Activated T-cell treated with anti-CD3 and anti-CD28 coated beads, Interleukin-2, amount 50 U/mL, for 72 hours (primary cell): Measurements from ENCODE around the gene HDX. TPM values are rescaled to one million over a fixed set of nuclear protein-coding genes. Genes with fewer than 3 reads are reported as not detected.
"Not testable (repeated sequence)": the region's sequence is repeated elsewhere in the genome, so short reads cannot be mapped to it uniquely, and the experiment has no call there.

Experiments
- ATAC-seq, 2 donors: fragments of 150-1000 bp; cut with Tn5 transposase; replicated peaks in 1 of 2; 2 replicates each; pipeline ENCODE4 v1.10.0; 2021; ENCODE audit warnings: moderate library complexity in 2 of 2, mild to moderate bottlenecking in 1 of 2
- DNase-seq, 2 donors: peaks; one replicate each; pipeline ENCODE4 v3.0.0; 2021 to 2022; ENCODE audit warnings: mixed read lengths in 1 of 2
- H3K27ac Mint-ChIP-seq: one replicate; pipeline ENCODE4 v1.8.0; 2022; ENCODE audit warnings: mild to moderate bottlenecking, moderate library complexity, mixed read lengths
- H3K27me3 Mint-ChIP-seq: one replicate; pipeline ENCODE4 v1.8.0; 2022; ENCODE audit warnings: low read depth, mixed read lengths
- H3K36me3 Mint-ChIP-seq, 2 donors: one replicate each; pipeline ENCODE4 v1.8.0; 2022; ENCODE audit warnings: mixed read lengths in 2 of 2, mild to moderate bottlenecking in 1 of 2; ENCODE audit not compliant: insufficient read depth in 2 of 2
- H3K4me1 Mint-ChIP-seq: one replicate; pipeline ENCODE4 v1.8.0; 2022; ENCODE audit warnings: low read depth, mixed read lengths
- H3K4me3 Mint-ChIP-seq, 2 donors: one replicate each; pipeline ENCODE4 v1.8.0; 2022; ENCODE audit warnings: mild to moderate bottlenecking in 2 of 2, mixed read lengths in 2 of 2, moderate library complexity in 2 of 2
- H3K9me3 Mint-ChIP-seq, 2 donors: one replicate each; pipeline ENCODE4 v1.8.0; 2022; ENCODE audit warnings: mixed read lengths in 2 of 2
- total RNA-seq, 2 donors: library from RNA; stranded (reverse); gene quantifications; one replicate each; pipeline ENCODE4 v1.2.3, GENCODE V29; 2022

HDX gene, protein sequence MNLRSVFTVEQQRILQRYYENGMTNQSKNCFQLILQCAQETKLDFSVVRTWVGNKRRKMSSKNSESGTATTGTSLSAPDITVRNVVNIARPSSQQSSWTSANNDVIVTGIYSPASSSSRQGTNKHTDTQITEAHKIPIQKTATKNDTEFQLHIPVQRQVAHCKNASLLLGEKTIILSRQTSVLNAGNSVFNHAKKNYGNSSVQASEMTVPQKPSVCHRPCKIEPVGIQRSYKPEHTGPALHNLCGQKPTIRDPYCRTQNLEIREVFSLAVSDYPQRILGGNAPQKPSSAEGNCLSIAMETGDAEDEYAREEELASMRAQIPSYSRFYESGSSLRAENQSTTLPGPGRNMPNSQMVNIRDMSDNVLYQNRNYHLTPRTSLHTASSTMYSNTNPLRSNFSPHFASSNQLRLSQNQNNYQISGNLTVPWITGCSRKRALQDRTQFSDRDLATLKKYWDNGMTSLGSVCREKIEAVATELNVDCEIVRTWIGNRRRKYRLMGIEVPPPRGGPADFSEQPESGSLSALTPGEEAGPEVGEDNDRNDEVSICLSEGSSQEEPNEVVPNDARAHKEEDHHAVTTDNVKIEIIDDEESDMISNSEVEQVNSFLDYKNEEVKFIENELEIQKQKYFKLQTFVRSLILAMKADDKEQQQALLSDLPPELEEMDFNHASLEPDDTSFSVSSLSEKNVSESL
- total RNA-seq: 1 to 10 TPM; 1.3 to 3.0 TPM

DNA sequence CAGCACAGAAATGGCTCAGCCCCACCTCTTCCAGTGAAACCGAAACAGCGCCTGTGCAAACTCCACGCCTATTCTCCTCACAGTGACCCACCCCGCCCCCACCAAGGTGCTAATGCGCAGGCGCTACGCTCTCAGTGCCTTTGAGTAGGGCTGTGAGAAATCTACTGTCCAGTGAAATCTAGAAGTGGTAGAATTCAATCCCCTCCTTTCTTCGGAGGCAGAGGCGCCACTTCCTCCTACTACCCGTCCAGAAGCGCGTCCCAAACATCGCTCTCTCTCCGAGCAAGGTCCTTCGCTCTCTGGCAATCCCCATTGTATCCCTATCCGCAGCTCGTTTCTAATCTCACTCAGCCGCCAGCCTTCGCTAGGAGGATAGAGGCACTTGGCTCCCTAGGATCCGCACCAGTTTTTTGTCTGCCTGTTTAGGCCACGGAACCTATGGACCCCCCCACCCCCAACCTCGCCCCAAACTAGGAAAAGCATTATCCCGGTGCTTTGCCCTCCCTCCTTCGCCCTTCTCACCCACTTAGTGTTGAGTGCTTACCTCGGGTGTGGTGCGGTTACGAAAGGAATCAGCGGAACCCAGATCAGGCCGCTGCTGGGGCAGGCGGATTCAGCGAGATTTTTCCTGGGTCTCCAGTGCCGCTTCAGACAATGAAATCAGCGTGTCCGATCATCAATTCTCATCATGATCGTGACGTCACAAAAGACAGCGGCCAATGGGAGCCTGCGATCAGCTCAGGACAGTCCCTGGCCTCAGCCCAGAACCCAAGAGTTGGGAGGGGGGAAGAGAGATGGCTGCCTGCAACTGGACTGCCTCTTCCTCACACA lies at the start of gene HDX:
Gene HDX, minus strand, starts transcription at position 656 of the 831 bp plus-strand sequence. CDS start 27,056 bp downstream, outside the sequence.
- peak within 1 kb of the TSS; percentile 70 for H3K27ac Mint-ChIP-seq
- ATAC-seq: peak; percentile 93 to 94
- no peaks in the 10 kb centered on the region for H3K4me1 Mint-ChIP-seq
- H3K4me3 Mint-ChIP-seq: peak within 1 kb of the TSS; percentile 80 to 84
- H3K9me3 Mint-ChIP-seq: peaks cover 0 to 2% of the 10 kb centered on the region in 2 donors
- no peaks in the 10 kb centered on the region for H3K36me3 Mint-ChIP-seq
- H3K27me3 Mint-ChIP-seq: peaks cover 6% of the 10 kb centered on the region
- DNase-seq: peak; percentile 63 to 71

DNA sequence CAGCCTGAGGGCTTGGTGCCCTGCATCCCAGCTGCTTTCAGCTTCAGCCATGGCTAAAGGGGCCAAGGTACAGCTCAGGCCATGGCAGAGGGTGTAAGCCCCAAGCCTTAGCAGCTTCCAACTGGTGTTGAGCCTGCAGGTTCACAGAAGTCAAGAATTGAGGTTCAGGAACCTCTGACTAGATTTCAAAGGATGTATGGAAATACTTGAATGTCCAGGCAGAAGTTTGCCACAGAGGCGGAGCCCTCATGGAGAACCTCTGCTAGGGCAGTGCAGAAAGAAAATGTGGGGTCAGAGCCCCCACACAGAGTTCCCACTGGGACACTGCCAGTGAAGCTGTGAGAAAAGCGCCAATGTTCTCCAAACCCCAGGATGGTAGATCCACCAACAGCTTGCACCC lies 39.1 kb upstream of the HDX start:
- H3K9me3 Mint-ChIP-seq: peaks cover 2 to 10% of the 10 kb centered on the region in 2 donors
- H3K4me3 Mint-ChIP-seq, H3K27ac Mint-ChIP-seq, DNase-seq, H3K4me1 Mint-ChIP-seq, ATAC-seq, H3K27me3 Mint-ChIP-seq: not testable (repeated sequence)
- H3K36me3 Mint-ChIP-seq: peaks cover 3 to 11% of the 10 kb centered on the region in 2 donors

DNA sequence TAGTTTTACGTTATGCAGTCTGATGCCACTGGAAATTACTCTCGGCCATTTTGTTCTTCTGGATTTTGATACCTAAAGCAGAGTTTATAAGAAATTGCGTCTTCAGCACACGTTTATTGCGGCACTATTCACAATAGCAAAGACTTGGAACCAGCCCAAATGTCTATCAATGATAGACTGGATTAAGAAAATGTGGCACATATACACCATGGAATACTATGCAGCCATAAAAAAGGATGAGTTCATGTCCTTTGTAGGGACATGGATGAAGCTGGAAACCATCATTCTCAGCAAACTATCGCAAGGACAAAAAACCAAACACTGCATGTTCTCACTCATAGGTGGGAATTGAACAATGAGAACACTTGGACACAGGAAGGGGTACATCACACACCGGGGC lies 35.4 kb upstream of the HDX start:
- not testable (repeated sequence) for DNase-seq, H3K4me3 Mint-ChIP-seq, H3K36me3 Mint-ChIP-seq, H3K9me3 Mint-ChIP-seq, H3K27ac Mint-ChIP-seq, H3K27me3 Mint-ChIP-seq, ATAC-seq, H3K4me1 Mint-ChIP-seq

DNA sequence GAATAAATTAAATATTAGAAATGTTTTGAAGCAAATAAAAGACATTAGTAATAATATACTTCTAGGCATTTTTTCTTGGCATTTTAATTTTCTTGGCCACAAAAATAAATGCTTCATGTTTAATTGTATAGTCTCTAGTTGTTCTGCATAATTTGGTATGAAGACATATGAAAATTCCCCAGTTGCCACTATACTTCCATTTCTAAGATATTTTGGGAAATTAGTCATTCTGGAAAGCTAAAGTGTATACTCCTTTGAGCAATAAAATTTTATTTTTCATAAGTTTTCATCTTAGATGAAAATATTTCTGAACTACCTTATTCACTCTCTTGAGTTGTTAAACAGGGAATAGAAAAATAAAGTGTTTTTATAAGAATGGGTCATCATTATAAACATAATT lies 13.8 kb downstream of the HDX start:
- Mint-ChIP-seq H3K9me3 (peaks cover 4% of the 10 kb centered on the region in 2 donors), H3K27me3 (no peaks in the 10 kb centered on the region), H3K4me1 (no peaks in the 10 kb centered on the region), H3K27ac (no peak overlapping the region), H3K4me3 (no peak overlapping the region), H3K36me3 (peaks cover 0 to 2% of the 10 kb centered on the region in 2 donors)
- no peak for DNase-seq
- no peak for ATAC-seq

DNA sequence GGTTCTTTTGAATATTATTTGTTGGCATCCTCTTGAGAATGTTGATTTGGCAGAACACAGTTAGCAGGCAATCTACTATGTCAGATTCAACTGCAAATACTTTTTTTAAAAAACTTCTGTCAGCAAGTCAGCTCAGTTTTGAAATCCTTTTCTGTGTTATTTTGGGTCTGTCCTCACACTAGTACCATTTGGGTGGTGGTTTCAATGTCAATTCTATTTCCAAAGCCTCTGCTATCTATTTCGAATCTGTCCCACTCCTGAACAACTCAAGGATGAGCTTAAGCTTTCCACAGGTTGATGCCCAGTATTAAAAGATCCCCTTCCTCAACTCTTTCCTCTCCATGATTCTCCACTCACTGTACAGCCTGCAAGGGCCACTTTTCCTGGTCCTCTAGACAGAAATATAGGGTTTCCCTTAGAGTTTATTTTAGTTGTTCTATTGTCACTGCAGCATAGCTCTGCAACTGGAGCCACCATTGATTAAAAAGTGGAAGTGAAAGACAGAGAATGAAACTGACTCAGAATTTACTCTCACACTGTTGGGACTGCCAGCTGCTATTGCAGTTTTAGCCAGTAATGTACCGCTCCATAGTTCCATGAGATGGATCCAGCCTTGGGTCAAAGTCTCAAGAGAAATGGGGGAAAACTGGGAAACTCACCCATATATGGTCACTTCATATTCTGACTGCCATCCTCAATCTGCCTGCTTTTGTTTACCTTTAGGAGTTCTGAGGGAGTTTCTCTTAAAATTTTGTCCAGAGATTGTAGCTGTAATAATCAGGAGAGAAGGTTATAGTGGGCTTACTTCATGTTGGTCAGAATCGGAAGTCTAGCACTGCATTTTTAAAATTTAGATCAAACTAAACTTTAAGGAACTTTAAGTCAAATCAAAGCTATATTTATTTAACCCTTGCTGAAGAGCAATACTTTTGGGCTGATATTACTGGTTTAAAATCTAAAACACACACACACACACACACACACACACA lies 14.6 kb downstream of the HDX start:
- no peak overlapping the region for H3K4me3 Mint-ChIP-seq
- DNase-seq (no peak), ATAC-seq (no peak)
- no peak overlapping the region for H3K27ac Mint-ChIP-seq
- no peaks in the 10 kb centered on the region for H3K27me3 Mint-ChIP-seq
- H3K9me3 Mint-ChIP-seq: peaks cover 4% of the 10 kb centered on the region in 2 donors
- H3K4me1 Mint-ChIP-seq: no peaks in the 10 kb centered on the region
- peaks cover 0 to 2% of the 10 kb centered on the region in 2 donors for H3K36me3 Mint-ChIP-seq

DNA sequence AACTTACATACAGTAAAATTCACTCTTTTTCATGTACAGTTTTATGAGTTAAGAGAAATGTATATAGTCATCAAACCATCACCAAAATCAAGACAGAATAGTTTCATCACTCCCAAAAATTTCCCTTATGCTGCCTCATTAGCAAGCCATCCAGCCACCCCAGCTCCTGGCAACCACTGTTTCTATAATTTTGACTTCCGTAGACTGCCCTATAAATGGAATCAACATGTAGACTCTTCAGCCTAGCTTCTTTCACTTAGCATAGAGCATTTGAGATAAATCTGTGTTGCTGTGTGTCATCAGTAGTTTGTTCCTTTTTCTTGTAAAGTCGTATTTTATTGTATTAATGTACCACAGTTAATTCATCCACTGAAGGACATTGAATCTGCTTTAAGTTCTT lies 23.2 kb downstream of the HDX start:
- Mint-ChIP-seq H3K27me3 (no peaks in the 10 kb centered on the region), H3K36me3 (peaks cover 0 to 4% of the 10 kb centered on the region in 2 donors), H3K27ac (no peak overlapping the region), H3K9me3 (peaks cover 5 to 7% of the 10 kb centered on the region in 2 donors), H3K4me1 (no peaks in the 10 kb centered on the region), H3K4me3 (no peak overlapping the region)
- ATAC-seq (no peak), DNase-seq (no peak)

DNA sequence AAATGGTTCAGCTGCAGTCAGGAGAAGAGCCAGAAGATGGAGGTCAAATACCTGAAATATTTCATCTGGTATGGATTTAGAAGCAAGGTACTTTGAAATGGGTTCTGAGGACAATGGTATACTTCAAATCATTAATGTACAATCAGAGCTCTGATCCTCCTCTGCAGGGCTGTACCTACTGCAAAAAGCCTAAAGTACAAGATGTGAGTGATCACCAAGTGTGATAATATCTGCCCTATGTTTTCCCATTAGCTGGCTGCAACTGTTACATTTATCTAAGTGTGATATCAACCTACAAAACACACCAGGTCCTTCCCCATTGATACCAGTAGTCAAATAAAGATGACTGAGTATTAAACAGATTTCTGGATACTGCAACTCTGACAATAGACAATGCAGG lies 25.1 kb downstream of the HDX start:
- Mint-ChIP-seq H3K9me3 (peaks cover 3 to 5% of the 10 kb centered on the region in 2 donors), H3K27me3 (no peaks in the 10 kb centered on the region), H3K27ac (no peak overlapping the region), H3K4me3 (no peak overlapping the region), H3K36me3 (no peaks in the 10 kb centered on the region), H3K4me1 (no peaks in the 10 kb centered on the region)
- no peak for DNase-seq
- no peak for ATAC-seq

DNA sequence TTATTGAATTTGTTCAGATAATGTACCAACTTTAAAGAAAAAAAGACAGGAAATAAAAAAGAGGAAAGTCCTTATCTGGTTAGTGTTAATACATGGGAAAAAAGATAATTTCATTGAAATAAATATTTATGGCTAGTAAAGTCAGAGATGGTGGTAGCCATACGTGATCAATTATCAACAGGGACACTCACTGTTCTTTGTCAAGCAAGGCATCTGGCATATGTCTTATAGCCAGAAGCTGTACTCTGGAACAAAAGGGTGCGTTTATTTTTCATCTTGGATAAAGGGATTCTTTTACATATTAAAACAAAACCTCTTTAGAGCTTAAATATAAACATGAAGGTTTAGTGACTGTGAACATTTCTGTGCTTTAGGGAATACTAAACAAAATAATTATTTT lies 26.7 kb downstream of the HDX start:
- Mint-ChIP-seq H3K27me3 (no peaks in the 10 kb centered on the region), H3K9me3 (no peaks in the 10 kb centered on the region), H3K36me3 (no peaks in the 10 kb centered on the region), H3K4me1 (no peaks in the 10 kb centered on the region), H3K27ac (no peak overlapping the region), H3K4me3 (no peak overlapping the region)
- ATAC-seq (no peak), DNase-seq (no peak)

DNA sequence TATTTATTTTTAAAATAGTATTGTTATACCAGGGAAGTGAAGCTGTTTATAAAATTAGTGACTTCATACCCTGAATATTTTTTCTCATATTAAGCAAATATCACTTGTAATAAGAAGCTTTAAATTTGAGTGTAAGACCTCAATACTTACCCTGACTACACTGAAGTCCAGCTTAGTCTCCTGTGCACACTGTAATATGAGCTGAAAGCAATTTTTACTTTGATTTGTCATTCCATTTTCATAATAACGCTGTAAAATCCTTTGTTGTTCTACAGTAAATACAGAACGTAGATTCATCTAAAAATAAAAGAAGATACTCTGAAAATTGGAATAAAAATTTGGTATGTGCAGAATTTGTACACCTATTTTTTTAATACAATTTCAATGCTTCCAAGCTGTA lies 27.2 kb downstream of the HDX start:
- no peaks in the 10 kb centered on the region for H3K4me1 Mint-ChIP-seq
- no peaks in the 10 kb centered on the region for H3K27me3 Mint-ChIP-seq
- no peaks in the 10 kb centered on the region for H3K9me3 Mint-ChIP-seq

DNA sequence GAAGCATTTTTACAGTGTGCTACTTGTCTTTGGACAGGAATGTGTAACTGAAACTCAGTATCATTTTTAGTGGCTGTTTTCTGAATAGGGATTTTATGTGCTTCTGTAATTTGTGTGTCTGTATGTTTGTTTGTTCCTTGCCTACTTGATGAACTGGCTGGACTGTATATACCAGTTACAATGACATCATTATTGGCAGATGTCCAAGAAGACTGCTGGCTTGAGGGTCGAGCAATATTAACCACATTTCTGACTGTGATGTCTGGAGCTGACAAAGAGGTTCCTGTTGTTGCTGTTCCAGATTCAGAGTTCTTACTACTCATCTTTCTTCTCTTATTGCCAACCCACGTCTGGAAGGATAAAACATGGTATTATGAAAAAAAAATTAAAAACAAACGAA lies 33.0 kb downstream of the HDX start:
- DNase-seq: no peak
- H3K27me3 Mint-ChIP-seq: no peaks in the 10 kb centered on the region
- no peaks in the 10 kb centered on the region for H3K36me3 Mint-ChIP-seq
- no peak for ATAC-seq
- H3K9me3 Mint-ChIP-seq: peaks cover 0 to 2% of the 10 kb centered on the region in 2 donors
- no peaks in the 10 kb centered on the region for H3K4me1 Mint-ChIP-seq
- no peak overlapping the region for H3K4me3 Mint-ChIP-seq
- H3K27ac Mint-ChIP-seq: no peak overlapping the region

More for the DNA sequence above, 27.2 kb downstream of the HDX start:
- no peak overlapping the region for H3K27ac Mint-ChIP-seq
- DNase-seq (no peak), ATAC-seq (no peak)
- H3K36me3 Mint-ChIP-seq: no peaks in the 10 kb centered on the region
- no peak overlapping the region for H3K4me3 Mint-ChIP-seq

DNA sequence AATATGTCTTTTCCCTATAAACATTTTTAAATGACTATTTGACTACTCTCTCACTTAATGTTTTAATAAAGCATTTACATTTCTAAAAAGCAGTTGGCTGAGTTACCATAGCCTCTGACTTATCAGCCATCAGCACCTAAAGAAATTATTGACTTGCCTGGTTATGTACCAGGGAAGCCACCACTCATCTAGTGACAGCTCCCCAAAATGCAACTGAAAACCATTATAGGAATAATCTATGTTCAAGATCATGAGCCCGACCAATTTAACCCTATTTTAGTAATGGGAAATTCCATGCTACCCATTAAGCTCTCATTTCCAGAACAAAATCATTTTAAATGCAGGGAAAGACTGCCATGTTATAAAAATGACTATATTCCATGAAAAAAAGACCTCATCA lies 34.4 kb downstream of the HDX start:
- no peak overlapping the region for H3K27ac Mint-ChIP-seq
- no peaks in the 10 kb centered on the region for H3K36me3 Mint-ChIP-seq
- H3K4me1 Mint-ChIP-seq: no peaks in the 10 kb centered on the region
- H3K9me3 Mint-ChIP-seq: peaks cover 2% of the 10 kb centered on the region in 2 donors
- no peaks in the 10 kb centered on the region for H3K27me3 Mint-ChIP-seq
- no peak overlapping the region for H3K4me3 Mint-ChIP-seq
- DNase-seq: no peak
- ATAC-seq: no peak
